Kidney epithelial cell (primary cell): ENCODE results near the gene NRIP1. TPM values are rescaled to one million over a fixed set of nuclear protein-coding genes. Genes with fewer than 3 reads are reported as not detected.

ENCODE experiments used
- DNase-seq: peaks from one replicate; pipeline ENCODE4 v3.0.0-alpha.2; 2010; ENCODE audit warnings: low read depth
- H3K27me3 ChIP-seq: 2 replicates; pipeline ENCODE4 v1.6.0; 2011; ENCODE audit warnings: low read length; ENCODE audit not compliant: control insufficient read depth, insufficient read depth
- H3K36me3 ChIP-seq: 2 replicates; pipeline ENCODE4 v1.5.1; 2011; ENCODE audit warnings: low read length; ENCODE audit not compliant: control insufficient read depth, insufficient read depth
- H3K4me3 ChIP-seq: 2 replicates; pipeline ENCODE4 v1.5.1; 2011; ENCODE audit warnings: low read depth, mild to moderate bottlenecking, control low read depth, low read length
- total RNA-seq: library from RNA; depleted of rRNA; stranded (reverse); fragments of >200 nt; gene quantifications from 2 replicates; pipeline ENCODE4 v1.2.3, GENCODE V29; 2015
- TF ChIP-seq, protein P1 (sequence below): IDR thresholded peaks from 2 replicates; pipeline ENCODE4 v1.5.1; 2011; ENCODE audit warnings: mild to moderate bottlenecking, moderate library complexity, low read length, control low read depth, inconsistent platforms; ENCODE audit not compliant: insufficient read depth, poor library complexity, severe bottlenecking

NRIP1 gene
- total RNA-seq, 1 donor from 2014 or later, result 52.6 TPM

DNA sequence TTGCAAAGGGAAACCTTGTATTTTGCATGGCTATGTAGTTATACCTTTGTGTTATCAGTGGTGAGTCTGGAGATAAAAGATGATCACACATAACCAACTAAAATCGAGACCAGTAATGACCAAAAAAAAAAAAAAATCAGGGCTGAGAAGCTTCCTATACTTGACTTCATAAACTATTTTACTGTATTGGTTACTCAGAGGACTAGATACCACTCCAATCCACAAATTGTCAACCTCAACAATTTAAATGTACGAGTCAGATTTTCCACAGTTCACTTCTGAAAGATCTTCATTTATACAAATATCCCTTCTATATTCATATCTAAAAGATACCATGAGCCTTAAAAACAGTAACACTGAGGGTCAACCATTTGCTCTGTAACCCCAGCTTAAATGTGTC lies 71.7 kb downstream of the NRIP1 start:
- no peak overlapping the region for H3K4me3 ChIP-seq
- no peak for DNase-seq
- H3K27me3 ChIP-seq, result no peaks in the 10 kb centered on the region
- TF ChIP-seq, protein P1, sequence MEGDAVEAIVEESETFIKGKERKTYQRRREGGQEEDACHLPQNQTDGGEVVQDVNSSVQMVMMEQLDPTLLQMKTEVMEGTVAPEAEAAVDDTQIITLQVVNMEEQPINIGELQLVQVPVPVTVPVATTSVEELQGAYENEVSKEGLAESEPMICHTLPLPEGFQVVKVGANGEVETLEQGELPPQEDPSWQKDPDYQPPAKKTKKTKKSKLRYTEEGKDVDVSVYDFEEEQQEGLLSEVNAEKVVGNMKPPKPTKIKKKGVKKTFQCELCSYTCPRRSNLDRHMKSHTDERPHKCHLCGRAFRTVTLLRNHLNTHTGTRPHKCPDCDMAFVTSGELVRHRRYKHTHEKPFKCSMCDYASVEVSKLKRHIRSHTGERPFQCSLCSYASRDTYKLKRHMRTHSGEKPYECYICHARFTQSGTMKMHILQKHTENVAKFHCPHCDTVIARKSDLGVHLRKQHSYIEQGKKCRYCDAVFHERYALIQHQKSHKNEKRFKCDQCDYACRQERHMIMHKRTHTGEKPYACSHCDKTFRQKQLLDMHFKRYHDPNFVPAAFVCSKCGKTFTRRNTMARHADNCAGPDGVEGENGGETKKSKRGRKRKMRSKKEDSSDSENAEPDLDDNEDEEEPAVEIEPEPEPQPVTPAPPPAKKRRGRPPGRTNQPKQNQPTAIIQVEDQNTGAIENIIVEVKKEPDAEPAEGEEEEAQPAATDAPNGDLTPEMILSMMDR, result no peak
- peaks cover 3% of the 10 kb centered on the region for H3K36me3 ChIP-seq

DNA sequence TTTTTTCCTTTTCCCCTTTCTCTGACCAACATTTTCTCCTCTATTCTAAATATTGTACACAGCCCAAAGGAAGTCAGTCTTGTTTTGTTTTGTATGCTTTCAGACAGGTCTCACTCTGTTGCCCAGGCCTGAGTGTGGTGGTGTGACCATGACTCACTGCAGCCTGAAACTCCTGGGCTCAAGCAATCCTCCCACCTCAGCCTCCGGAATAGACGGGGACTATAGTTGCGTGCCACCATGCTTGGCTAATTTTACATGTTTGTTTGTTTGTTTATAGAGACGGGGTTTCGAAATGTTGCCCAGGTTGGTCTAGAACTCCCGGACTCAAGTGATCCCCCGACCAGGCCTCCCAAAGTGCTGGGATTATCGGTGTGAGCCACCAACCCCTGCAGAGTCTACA lies 72.8 kb downstream of the NRIP1 start:
- H3K4me3 ChIP-seq, result no peak overlapping the region
- TF ChIP-seq, protein P1, result no peak
- no peaks in the 10 kb centered on the region for H3K27me3 ChIP-seq
- peak; percentile 79 for DNase-seq
- peaks cover 1% of the 10 kb centered on the region for H3K36me3 ChIP-seq

DNA sequence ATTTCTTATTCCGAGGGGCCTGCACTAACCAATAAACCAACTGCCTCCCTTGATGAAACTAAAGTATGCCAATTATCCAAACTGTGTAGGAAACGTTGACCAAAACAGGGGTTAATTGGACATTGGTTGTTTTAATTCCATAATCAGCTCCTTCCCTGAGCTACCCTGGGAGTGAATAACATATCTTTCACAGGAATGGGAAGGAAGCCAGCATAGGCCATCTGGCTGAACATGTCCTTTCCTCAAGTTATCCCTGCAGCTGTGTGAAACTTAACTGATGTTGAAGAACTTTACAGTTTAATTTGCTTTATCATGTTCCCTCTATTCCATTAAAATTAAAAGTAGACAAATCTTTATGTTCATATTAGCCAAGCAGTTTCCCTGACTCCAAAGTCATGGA lies 75.4 kb downstream of the NRIP1 start:
- no peak overlapping the region for H3K4me3 ChIP-seq
- TF ChIP-seq, protein P1, result no peak
- no peak for DNase-seq
- H3K27me3 ChIP-seq, result no peaks in the 10 kb centered on the region
- H3K36me3 ChIP-seq, result peaks cover 1% of the 10 kb centered on the region

DNA sequence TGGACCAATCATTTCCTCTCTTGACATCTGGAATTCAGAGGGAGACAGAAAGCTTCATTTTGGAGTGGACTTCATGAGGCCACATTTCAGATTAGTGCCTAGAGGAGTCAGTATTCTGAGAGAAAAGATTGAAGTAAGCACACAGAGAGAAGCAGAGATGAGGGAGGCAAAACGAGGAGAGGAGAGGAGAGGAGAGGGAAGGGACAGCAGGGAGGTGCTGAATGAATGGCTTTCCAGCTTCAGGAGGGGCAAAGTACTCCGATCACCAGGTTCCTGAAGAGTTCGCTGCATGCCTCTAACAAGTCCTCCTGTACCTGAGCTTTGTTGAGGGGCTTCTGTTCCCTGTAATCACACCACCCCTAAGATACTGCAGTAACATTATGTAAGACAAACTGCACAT lies 76.0 kb downstream of the NRIP1 start:
- TF ChIP-seq, protein P1, result no peak
- peaks cover 1% of the 10 kb centered on the region for H3K36me3 ChIP-seq
- no peaks in the 10 kb centered on the region for H3K27me3 ChIP-seq
- DNase-seq, result no peak
- no peak overlapping the region for H3K4me3 ChIP-seq

DNA sequence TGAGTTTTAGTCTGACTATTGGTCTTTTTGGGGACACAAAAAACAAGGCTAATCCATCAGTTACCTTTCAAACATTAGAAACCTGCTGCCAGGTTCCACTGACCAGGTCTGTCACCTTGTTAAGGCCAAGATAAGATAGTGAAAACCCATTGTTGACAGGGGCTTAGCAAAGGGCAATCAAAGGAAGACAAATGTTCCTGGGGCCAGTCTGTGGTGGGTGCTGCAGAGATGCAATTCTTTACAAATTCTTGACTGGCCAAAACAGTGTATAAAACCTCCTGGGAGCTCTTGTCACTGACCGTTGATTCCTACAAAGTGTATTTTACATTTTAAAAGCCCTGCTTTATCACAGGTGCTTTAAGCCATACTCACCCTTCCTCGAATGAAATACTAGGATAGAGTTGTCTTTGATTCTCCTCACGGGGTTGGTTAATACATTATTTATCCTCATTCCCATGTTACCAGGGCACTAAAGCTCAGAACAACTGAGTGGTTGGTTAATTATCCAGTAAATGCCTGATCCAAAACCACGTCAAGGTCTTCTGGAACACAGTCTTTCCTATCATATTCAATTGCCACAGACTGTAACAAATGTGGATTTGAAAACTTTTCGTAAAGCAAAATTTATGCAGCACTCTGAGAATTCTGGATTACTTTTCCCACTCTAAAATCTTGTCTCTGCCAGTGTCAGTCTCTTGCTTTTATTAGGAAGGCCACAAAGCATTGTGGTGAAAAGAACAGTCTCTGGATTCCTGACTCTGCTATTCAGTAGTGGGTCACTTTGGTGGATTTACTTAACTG lies 77.2 kb downstream of the NRIP1 start:
- H3K27me3 ChIP-seq, result no peaks in the 10 kb centered on the region
- peaks cover 1% of the 10 kb centered on the region for H3K36me3 ChIP-seq
- no peak overlapping the region for H3K4me3 ChIP-seq
- TF ChIP-seq, protein P1, result no peak
- DNase-seq, result no peak

DNA sequence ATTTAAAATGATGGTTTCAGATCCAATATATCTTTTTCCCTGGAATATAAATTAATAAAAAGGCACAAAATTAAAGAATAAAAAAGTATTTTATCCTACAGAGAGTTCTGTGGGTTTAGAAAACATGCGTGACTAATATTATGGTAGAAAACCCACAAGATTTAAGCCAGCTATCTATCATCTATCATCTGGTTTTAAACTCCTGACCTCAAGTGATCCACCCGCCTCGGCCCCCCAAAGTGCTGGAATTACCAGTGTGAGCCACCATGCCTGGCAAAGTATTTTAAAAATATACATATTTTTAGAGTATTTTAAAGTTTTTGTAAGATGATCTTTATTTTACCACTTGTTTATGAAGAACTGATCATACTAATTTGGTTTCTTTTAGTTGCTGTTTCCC lies 79.5 kb downstream of the NRIP1 start:
- TF ChIP-seq, protein P1, result no peak
- Histone ChIP-seq H3K4me3 (no peak overlapping the region), H3K27me3 (no peaks in the 10 kb centered on the region), H3K36me3 (no peaks in the 10 kb centered on the region)
- no peak for DNase-seq
